T-helper 22 cell (primary cell): ENCODE data around the gene NOC2L.

Experiments
- DNase-seq: peaks from one replicate; pipeline ENCODE4 v3.0.0-alpha.2; 2020; ENCODE audit warnings: low read depth

NOC2L gene

GRCh38 chr1:916173-917075 lies 42.6 kb downstream of the NOC2L start:
- no peak for DNase-seq

GRCh38 chr1:915295-916172 lies 43.5 kb downstream of the NOC2L start:
- no peak for DNase-seq

- no peak for DNase-seq
These were observed 44.2 kb downstream of the NOC2L start for GRCh38 chr1:914891-915280.

GRCh38 chr1:914131-914890 lies 44.7 kb downstream of the NOC2L start:
- no peak for DNase-seq

GRCh38 chr1:913491-914130 lies 45.4 kb downstream of the NOC2L start:
- no peak for DNase-seq

- no peak for DNase-seq
These were observed 46.2 kb downstream of the NOC2L start for GRCh38 chr1:912740-913301.

GRCh38 chr1:911875-912739 lies 46.9 kb downstream of the NOC2L start:
- no peak for DNase-seq

GRCh38 chr1:910881-911721 lies 48.0 kb downstream of the NOC2L start:
- DNase-seq = no peak

- no peak for DNase-seq
These were observed 48.7 kb downstream of the NOC2L start for GRCh38 chr1:910311-910880.

GRCh38 chr1:909861-910310 lies 49.2 kb downstream of the NOC2L start:
- no peak for DNase-seq

GRCh38 chr1:908661-909060 lies 50.4 kb downstream of the NOC2L start:
- no peak for DNase-seq

- DNase-seq = no peak
These were observed 51.2 kb downstream of the NOC2L start for GRCh38 chr1:907611-908451.

GRCh38 chr1:906600-907420 lies 52.2 kb downstream of the NOC2L start:
- no peak for DNase-seq

- DNase-seq = no peak
These were observed 53.1 kb downstream of the NOC2L start for GRCh38 chr1:905811-906599.

- DNase-seq = no peak
These were observed 53.8 kb downstream of the NOC2L start for GRCh38 chr1:905071-905749.
